CD4-positive, alpha-beta T cell treated with Interleukin-17A for 1 hour (primary cell): Measurements from ENCODE around the gene SBF2.

Experiments
- DNase-seq: peaks from one replicate; pipeline ENCODE4 v3.0.0-alpha.2; 2020

Gene SBF2

GRCh38 chr11:10293423-10294289, at the start of gene SBF2:
Gene SBF2, minus strand, starts transcription at chr11:10294219. Its CDS starts 150 bp downstream, at chr11:10294069.
- peak; percentile 81 for DNase-seq

DNA sequence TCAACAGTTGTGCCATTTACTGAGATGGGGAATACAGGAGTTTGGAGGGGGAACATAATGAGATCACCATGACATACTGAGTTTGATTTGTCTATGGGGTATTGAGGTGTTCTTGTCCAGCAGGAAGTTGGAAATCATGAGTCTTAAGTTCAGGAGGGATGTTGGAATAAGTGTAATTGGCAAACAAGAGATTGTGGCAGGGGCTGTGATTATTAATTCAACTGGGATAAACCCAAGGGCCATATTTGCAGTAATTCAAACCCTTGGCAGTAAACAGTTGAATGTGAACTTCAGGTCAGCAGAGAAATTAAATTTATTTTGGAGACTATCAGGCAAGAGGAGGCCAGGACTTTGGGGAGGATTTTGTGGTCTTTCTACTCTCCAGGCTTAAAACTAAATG, 44.3 kb upstream of the SBF2 start:
- DNase-seq: no peak

GRCh38 chr11:10333490-10333889, 39.5 kb upstream of the SBF2 start:
- no peak for DNase-seq

DNA sequence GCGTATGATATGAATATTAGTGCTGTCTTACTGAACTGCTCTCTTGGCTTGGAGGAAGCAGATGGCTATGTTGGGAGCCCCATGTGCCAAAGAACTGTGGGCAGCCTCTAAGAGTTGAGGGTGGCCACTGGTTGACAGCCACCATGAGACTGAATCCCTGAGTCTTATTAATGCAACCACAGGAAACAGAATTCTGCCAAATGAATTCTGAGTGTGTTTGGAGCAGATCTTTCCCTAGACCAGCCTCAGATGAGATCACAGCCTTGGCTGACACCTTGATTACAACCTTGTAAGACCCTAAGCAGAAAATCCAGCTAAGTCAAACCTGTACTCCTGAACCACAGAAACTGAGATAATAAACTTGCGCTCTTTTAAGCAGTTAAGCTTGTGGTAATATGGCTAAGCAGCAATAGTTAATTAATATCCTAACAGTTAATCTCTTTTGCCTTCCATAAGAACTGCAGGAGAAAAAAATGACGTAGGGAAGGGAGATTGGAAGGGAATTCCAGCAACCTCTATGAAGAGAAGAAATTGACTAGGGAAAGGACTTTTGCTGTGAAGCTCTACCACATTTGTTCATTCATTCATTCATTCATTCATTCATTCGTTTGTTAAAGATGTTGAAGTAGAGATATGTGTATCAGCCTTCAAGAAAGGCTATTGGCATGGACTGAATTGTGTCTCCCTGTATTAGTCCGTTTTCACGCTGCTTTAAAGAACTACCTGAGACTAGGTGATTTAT, 37.7 kb upstream of the SBF2 start:
- DNase-seq: no peak

GRCh38 chr11:10329935-10330334, 35.9 kb upstream of the SBF2 start:
- DNase-seq: no peak

- no peak for DNase-seq
Observed at GRCh38 chr11:10329356-10329755, 35.3 kb upstream of the SBF2 start.

DNA sequence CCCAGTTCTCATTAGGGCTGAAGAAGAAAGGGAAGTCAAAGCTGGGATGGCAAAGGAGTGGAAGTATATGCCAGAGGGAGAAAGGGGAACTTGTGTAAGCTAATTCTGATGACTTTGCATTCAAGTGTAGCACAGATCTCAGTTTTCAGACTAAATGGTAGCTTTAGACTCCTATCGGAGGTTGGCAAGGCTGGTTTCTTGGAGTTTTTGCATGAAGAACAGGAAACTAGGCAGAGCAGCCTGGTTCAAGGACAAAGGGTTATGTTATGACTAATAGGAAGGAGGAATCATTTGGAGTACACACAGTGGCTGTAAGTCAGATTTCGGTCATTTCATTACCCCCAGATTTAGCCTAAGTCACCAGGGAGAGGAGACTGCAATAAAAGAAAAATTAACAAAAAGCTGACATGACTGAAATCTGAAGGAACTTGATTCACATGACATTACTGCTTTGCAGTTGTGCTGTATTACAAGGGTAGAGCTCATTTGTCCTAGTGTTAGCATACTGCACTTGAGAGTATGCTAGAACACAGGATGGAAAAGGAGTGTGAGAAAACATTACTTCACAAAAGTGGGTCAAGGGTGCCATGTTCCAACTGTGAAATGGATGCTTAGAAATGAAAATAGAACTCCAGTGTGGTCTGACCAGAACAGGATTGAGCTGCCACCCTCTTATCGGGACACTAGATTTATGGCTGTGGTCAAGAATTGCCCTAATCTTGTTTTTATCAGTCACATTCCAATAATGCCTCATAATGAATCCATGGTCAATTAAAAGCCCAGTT, 34.5 kb upstream of the SBF2 start:
- DNase-seq: no peak

DNA sequence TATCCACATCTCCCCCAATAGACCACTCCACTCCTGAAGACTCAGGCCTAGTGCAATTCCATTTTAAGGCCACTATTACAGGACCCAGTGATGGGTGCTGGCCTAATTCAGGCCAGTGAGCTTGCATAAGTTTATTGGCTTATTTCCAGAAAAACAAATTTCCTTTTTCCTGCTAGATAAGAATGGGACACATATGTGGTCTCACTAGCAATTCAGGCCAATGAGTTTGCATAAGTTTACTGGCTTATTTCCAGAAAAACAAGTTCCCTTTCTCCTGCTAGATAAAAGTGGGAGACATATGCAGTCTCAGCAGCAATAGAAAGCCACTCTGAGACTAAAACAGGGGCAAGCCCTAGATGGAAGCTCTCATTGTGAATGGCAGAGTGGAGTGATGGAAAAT, 33.2 kb upstream of the SBF2 start:
- no peak for DNase-seq

DNA sequence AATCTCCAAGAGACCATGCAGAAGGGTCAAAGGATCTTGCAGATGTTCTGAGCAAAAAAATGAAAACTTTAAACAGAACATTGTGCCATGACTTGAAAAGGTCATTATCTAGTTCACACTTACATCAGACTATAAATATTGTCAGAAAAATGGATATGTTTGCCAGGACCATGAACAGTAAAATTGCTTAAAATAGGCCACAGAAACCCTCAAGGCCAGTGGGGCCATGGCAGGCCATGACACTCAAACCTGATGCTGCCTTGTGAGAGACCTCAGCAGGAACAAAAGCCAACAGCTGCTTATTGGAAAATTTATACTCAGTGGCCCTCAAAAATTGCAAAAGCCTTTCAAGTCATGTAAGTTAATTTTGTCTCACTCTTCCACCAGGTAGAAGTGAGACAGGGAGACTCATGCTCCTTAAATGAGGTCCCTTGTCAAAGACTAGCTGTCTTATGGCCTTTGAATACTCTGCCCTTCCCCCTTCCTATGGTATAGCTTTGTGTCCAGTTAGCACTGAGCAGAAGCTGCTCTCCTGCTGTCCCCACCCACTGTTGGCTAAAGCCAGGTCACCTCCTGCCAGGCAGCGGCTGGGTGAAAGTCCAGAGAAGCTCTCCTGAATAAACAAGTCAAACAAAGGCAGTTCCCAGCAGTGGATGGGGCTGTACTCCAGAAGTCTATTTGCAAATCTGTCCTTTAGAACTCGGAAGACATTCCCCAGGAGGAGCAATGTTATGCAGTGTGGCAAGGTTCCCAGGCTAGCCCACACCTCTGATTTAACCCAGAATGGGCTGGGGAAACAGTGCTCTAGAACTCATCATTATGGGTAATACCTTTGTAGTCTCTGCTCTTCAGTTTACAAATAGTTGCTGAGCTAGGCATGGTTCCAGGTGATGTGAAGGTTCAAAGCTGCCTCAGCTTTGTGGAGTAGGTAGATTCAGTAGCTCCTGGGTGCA, 32.3 kb upstream of the SBF2 start:
- DNase-seq: no peak

GRCh38 chr11:10325277-10326011, 31.4 kb upstream of the SBF2 start:
- DNase-seq: no peak

DNA sequence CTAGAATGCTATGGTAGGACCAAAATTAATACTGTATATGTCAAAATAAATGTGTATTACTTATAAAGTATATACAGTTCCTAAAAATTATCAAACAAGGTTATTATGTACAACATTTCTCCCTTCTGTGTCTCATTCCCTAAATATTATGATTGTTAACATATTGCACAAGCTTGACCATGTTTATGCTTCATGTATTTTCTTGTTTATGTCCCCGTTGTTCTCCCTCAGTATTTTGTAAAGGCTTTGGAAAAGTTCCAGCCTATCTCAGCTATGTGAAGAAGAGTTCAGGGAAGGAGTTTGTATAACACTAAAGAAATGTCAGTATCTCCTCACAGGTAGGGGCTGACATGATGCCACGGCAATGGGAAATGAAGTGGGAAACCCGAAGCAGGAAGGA, 30.5 kb upstream of the SBF2 start:
- DNase-seq: no peak

DNA sequence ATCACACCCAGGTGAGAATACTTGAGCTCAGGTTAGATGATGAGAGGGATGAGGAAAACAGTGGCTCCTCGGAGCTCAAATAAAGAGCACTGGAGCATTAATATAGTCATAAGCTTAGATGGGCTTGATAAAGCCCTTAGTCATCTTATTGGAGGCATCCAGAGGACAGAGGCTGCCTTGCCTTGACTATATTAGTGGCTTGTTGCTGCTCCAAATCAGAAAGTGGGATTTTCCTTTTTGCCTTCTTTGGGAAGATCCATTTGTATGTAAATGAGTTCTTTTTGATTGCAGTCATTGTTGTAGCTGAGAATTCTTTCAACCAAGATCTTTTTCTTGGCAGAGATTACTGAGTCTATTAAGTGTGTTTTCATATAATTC, 29.8 kb upstream of the SBF2 start:
- DNase-seq: no peak

DNA sequence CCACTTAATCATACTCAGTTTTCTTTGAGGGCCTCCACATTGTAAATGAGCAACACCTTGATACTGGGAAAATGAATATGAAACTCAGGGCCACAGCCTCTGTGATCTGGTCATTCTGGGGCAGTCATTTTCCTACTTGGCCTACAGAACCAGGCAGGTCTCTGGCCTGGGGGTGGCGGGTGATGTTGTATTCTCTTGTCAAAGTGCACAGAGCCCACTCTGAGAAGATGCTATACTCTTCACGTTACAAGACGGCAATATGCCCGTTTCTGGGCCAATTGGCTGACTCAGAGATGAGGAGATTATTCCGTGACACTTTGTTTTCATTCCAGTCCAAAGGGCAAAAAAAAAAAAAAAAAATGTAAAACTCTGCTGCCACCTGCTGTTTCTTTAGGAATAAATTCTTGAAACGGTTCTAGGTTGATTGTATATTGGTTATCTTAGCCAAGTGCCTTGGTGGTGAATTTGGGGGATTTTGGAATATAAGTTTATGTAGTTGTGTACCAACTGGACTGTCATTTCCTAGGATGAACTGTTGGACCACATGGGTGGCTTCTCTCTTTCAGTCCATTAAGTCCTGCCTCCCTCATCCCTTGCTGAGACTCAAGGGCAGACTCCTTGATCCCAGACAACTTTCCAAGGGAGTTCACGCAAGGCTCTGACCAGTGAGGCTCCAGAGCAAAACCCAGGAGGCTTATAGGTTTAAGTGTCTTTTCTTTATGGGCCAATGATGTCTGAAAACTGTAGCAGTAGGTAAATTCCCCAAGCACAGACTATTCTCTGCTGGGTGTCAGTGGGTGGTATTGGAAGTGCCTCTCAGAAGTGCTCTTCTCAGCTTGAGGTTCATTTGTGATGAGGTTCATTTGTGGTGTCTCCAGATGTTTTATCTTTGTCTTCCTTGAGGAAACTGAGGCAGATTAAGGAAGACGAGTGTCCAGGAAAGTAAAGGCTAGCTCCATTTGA, 29.1 kb upstream of the SBF2 start:
- peak; percentile 56 for DNase-seq

GRCh38 chr11:10322401-10322800, 28.4 kb upstream of the SBF2 start:
- no peak for DNase-seq

DNA sequence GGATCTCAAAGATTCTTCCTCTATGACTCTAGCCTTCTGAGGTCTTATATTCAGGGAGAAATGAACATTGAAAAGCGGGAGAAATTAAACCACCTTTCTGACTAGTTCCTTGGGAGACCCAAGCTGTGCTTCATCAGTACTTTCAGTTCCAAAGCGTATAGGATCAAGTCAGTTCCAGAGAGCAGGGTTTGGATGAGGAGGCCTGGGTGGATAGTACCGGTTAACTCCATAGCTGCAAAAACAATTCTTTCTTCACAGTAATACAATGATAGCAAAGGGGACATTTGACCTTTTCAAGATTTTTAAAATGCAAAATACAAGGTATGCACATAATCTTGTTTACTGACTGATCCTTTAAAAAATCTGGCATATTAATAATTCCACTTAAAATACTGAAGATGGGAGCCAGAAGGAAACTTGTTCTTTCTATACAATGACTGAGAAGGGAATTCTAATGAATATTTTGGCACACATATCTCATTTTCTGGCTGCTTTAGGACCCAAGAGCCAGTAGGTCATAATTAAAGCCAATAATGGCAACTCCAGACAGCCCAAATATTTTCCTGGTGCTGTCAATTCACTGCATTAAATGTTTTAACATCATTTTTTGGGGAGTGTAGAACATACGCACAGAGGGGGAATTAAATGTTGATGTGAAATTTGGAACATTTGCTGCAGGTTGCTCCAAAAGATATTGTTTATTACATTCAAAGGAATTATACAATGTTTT, 26.9 kb upstream of the SBF2 start:
- DNase-seq: no peak

DNA sequence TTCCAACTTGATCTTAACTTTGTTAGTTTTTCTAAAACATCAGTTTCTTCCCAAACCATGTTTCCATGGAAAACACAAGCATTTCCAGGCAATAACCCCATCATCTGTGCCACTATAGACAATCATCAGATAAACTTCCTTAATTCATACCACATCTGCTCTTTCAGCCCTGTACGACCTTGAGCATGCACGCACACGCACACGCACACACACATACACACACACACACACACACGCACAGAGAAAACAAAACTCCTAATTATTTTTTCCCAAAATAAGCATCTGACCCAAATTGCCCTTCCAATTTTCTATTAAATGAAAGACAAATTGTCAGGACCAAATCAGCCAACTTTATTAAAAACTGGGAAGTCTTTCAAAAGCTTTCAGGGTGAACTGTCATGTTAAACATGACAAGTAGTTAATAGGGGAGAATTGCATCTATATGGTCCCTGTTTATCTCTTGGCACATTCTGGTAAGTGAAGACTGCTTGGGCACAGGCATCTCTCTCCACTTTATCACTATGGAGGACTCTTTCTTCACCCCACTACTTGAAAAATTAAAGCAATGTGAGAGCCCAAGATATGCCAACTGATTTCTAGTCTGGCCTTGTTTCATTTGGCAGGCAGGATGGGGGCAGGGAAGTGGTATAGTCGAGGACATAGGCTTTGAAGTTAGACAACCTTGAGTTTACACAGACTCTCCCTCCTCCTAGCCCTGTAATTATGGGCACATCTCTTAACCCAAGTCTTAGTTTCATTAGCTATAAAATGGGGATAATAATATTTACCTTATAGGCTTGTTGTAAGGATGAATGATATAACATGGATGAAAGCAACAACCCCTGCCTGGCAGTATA, 25.9 kb upstream of the SBF2 start:
- DNase-seq: no peak

GRCh38 chr11:10318527-10318802, 24.4 kb upstream of the SBF2 start:
- no peak for DNase-seq

DNA sequence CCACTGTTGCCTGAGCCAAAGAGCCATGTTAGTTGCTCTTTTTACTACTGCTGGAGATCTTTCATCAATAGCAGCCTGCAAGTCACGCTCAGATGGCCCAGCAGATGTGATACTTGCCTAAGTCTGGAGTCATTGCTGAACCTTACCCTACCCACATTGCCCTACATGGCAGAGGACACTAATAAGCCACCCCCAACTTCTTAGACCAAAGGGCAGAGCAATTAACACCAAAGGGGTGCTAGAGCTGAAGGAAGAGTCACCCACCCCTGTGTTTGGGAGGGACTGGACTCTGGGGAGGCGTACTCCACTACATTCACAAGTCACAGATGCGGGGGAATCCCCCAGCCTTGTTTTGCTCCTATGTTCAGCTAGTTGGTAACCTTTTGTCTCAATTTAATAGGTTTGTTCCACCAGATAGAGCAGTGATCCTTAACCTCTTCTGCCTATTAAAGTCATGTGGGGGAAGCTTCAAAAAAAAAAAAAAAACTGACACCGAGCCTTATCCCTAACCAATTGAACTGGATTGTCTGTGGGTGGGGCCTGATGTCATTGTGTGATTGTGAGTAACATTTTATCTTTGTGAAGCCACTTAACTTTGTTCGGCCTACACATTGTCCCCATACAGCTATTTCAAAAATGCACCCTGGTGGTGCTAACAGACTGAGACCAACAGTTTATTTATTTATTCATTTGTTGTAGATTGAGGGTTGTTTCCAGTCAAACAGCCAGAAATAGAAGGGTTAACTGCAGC, 23.9 kb upstream of the SBF2 start:
- no peak for DNase-seq
